Right kidney (tissue), 9 donors: ENCODE results near the gene PRKD2.
"Not testable (repeated sequence)": the region's sequence is repeated elsewhere in the genome, so short reads cannot be mapped to it uniquely, and the experiment has no call there.

Experiments
- DNase-seq: peaks from one replicate; pipeline ENCODE4 v3.0.0-alpha.2; 2016
- long read RNA-seq, 8 donors: transcript quantifications; one replicate each; lab custom pipeline, GENCODE V29; 2026

PRKD2 gene
- long read RNA-seq, donor 1, partial matches to known transcripts = 0 of 5 reads
- long read RNA-seq, donor 1, other reads (novel, unspliced or antisense) = 0 of 5 reads
- long read RNA-seq, donor 2, partial matches to known transcripts = 0 of 1 reads
- long read RNA-seq, donor 2, other reads (novel, unspliced or antisense) = 0 of 1 reads
- long read RNA-seq, donor 3, partial matches to known transcripts = 0 of 3 reads
- long read RNA-seq, donor 3, other reads (novel, unspliced or antisense) = 0 of 3 reads
- long read RNA-seq, donor 4, partial matches to known transcripts = 0 of 2 reads
- long read RNA-seq, donor 4, other reads (novel, unspliced or antisense) = 0 of 2 reads
- long read RNA-seq, donor 5, partial matches to known transcripts = 0 of 3 reads
- long read RNA-seq, donor 5, other reads (novel, unspliced or antisense) = 0 of 3 reads
- long read RNA-seq, donor 6, partial matches to known transcripts = 908 of 913 reads
- long read RNA-seq, donor 6, other reads (novel, unspliced or antisense) = 0 of 913 reads
- long read RNA-seq, donor 7, partial matches to known transcripts = 10 of 12 reads
- long read RNA-seq, donor 7, other reads (novel, unspliced or antisense) = 0 of 12 reads
- long read RNA-seq, donor 8, partial matches to known transcripts = 0 of 5 reads
- long read RNA-seq, donor 8, other reads (novel, unspliced or antisense) = 0 of 5 reads

GRCh38 chr19:46717034-46717715 lies at the start of gene PRKD2:
PRKD2 (minus strand) TSS chr19:46717114; CDS start chr19:46716370, 744 bp downstream.
- DNase-seq = peak; percentile 87

GRCh38 chr19:46764817-46765291 lies 47.9 kb upstream of the PRKD2 start:
- no peak for DNase-seq

GRCh38 chr19:46762245-46762890 lies 45.5 kb upstream of the PRKD2 start:
- no peak for DNase-seq

DNA sequence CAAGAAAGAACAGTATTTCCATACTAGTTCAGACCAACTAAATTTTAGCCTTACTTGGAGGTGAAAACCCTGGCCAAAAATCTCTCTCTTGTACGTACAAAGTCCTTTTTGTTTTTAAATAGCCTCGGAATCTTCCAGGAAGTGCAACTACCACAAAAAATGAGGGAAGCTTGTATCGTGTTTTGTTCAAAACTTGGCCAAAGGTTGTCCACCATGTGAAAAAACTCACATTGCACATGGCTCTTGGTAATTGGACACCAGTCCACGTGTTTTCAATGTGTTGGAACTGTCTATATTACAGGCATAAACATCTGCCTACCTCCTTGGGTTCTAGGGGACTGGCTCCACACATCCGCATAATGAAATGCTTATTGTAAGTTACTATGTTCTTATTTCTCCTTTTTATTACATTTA lies 44.5 kb upstream of the PRKD2 start:
- no peak for DNase-seq

DNA sequence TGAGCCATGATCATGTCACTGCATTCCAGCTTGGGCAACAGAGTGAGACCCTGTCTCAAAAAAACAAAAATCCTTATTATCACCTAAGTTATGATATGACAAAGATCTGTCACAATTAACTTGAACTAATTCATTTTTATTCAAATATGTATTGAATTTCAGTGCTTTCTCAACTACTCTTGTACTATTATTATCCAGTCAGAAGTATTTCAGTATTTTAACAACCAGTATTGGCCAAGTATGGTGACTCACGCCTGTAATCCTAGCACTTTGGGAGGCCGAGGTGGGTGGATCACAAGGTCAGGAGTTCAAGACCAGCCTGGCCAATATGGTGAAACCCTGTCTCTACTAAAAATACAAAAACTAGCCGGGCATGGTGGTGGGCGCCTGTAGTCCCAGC lies 44.0 kb upstream of the PRKD2 start:
- DNase-seq = not testable (repeated sequence)

DNA sequence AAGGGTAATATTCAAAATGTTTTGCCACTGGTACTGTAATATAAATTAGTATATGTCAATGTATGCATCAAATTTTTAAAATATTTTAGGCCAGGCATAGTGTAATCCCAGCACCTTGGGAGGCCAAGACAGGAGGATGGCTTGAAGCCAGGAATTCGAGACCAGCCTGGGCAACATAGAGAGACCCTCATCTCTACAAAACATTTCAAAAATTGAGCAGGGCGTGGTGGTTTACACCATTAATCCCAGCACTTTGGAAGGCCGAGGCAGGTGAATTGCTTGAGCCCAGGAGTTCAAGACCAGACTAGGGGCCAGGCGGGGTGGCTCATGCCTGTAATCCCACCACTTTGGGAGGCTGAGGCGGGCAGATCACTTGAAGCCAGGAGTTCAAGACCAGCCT lies 43.4 kb upstream of the PRKD2 start:
- DNase-seq = no peak

DNA sequence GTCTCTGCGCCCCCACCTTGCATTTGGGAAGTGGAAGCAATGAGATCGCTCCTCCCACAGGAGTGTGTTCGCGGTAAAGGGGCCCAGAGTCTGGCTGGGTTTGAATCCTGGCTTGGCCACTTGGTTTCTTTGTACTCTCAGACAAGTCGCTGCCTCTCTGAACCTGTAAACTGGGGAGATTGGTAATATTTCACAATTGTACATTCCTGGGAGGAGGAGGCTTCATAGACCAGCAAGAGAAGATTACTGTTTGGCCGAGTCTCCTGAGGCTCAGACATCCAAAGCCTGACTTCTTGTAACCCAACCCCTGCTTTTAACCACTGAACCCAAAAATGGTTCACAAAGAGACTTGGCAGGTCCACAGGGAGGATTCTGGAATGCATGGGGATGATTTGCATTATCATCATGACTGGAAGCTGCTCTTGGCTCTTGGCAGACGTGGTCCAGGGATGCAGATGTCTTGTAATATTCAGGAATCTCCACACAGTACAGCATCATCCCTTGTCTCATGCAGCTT lies 43.0 kb upstream of the PRKD2 start:
- DNase-seq = no peak

DNA sequence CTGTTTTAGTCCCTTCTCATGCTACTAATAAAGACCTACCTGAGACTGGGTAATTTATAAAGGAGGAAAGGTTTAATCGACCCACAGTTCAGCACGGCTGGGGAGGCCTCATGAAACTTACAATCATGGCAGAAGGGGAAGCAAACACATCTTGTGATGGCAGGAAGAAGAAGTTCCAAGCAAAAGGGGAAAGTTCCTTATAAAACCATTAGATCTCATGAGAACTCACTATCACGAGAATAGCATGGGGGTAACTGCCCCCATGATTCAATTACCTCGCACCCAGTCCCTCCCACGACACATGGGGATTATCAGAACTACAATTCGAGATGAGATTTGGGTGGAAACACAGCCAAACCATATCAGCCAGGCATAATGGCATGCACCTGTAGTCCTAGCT lies 42.3 kb upstream of the PRKD2 start:
- DNase-seq = no peak

- no peak for DNase-seq
Observed at GRCh38 chr19:46756544-46756888, 39.6 kb upstream of the PRKD2 start.

- no peak for DNase-seq
Observed at GRCh38 chr19:46755853-46756543, 39.1 kb upstream of the PRKD2 start.

DNA sequence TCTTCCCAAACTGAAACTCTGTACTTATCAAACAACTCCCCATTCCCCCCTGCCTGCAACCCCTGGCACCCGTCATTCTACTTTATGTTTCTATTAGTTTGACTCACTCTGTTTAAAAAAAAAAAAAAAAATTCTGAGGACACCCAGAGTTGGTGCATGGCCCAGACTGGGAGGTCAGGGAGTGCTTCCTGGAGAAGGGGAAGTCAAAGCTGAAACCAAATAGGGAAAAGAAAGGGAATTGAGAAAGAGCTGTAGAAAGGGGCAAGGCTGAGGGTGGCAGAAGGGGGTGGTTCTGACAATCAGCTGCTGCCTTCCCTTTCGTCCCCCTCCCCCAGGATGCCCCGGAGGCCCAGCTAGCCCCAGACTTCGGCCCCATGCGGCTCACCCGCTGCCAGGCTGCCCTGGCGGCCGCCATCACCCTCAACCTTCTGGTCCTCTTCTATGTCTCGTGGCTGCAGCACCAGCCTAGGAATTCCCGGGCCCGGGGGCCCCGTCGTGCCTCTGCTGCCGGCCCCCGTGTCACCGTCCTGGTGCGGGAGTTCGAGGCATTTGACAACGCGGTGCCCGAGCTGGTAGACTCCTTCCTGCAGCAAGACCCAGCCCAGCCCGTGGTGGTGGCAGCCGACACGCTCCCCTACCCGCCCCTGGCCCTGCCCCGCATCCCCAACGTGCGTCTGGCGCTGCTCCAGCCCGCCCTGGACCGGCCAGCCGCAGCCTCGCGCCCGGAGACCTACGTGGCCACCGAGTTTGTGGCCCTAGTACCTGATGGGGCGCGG lies 38.4 kb upstream of the PRKD2 start:
- no peak for DNase-seq

DNA sequence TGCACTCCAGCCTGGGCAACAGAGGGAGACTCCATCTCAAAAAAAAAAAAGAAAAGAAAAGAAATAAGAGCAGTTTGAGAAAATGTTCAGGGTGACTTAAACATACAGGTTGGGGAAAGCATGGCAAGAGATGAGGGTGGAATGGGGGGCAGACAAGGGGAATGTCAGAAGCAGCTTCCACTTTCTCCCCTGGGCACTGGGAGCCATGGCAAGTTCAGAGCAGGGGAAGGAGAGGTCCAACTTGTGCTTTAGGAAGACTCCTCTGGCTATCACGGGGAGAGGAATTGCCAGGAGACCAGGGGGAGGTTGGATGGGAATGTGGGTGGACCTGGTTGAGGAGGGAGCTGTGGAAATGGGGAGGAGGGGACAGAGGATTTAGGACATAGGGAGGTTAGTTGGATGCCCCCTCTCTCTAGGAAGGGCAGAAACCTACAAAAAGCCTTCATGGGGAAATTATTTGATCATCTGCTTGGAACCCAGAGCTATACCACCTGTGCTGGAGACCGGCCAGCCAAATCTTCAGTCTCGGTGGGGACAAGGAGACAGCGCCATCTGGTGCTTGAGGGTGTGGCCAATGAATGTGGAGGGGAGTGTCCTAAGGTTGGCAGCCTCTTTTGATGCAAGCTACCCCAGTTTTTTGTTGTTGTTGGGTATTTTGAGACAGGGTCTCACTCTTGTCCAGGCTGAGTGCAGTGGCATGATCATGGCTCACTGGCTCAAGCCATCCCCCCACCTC lies 36.7 kb upstream of the PRKD2 start:
- no peak for DNase-seq

GRCh38 chr19:46748325-46749109 lies 31.6 kb upstream of the PRKD2 start:
- DNase-seq = no peak

- DNase-seq = peak; percentile 77
Observed at GRCh38 chr19:46746281-46747057, 29.6 kb upstream of the PRKD2 start, which contains the start of gene STRN4. STRN4 (minus strand) TSS chr19:46746450; CDS start chr19:46746430, 20 bp downstream.

DNA sequence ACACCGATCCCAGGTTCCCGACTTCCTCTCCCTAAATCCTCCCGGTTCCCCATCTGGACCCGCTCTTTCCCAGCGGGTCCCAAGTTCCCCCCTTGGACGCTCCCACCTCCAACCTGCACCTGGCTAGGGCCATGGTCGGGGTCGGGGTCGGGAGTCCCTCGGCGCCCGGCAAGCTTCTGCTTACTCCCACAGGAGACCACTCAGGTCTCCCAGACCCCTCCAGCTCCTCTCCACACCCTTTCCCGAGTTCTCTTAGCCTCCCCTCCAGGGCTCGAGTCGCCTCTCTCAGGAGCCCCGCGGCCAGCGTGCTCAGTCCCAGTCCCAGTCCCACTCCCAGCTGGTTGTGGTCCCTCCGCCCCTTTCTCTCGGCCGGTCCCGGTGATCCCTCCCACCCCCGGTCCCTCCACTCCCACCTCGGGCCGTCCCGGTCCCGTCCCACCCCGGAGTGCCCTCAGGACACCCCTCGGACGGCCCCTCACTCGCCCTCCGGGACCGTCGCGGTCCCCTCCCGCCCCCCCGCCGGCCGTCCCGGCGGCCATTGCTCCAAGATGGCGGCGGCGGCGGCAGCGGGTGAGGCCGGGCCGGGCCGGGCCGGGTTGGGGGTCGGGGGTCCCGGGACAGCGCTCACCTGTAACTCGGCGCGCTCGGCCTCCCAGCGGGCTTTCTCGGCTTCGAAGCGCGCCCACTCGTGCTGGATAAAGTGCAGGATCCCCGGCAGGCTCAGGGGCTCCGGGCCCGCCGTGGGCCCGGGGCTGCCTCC lies 28.8 kb upstream of the PRKD2 start, which contains the start of gene FKRP:
FKRP (plus strand) TSS at position 537 of the 760 bp plus-strand sequence. CDS start 9,394 bp downstream, outside the sequence.
- peak; percentile 68 for DNase-seq

DNA sequence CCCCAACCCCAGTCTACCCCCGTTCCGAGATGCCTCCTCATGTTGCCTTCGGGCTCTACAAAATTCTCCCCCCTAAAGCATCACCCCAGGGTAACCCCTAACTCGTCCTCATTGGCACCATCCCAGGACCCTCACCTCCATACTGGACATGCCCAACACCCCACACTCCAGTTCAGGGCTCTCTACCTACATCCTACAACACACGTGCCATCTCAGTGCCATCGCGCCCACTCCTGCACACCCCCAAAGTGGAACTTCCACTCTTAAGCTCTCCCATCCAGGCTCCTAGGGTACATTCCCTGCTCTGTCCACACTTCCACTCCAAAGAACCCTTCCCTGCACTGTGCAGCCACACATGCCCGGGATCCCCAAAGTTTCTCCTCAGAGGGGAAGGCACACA lies 28.1 kb upstream of the PRKD2 start:
- no peak for DNase-seq

GRCh38 chr19:46744005-46744691 lies 27.2 kb upstream of the PRKD2 start:
- DNase-seq = no peak
